Epithelial cell of proximal tubule (primary cell): Measurements from ENCODE around the gene GNG5. TPM values are rescaled to one million over a fixed set of nuclear protein-coding genes. Genes with fewer than 3 reads are reported as not detected.

Experiments used
- DNase-seq: peaks from one replicate; pipeline ENCODE4 v3.0.0-alpha.2; 2011; ENCODE audit warnings: low read depth
- H3K4me3 ChIP-seq: 2 replicates; pipeline ENCODE4 v1.5.1; 2011; ENCODE audit warnings: low read depth, mild to moderate bottlenecking, low read length
- total RNA-seq: library from RNA; depleted of rRNA; stranded (reverse); fragments of >200 nt; gene quantifications from 2 replicates; pipeline ENCODE4 v1.2.3, GENCODE V29; 2015
- TF ChIP-seq, protein P1 (sequence below): conservative IDR thresholded peaks from 2 replicates; pipeline ENCODE4 v1.5.1; 2012; ENCODE audit warnings: low read depth, mild to moderate bottlenecking, low read length

The GNG5 gene
- total RNA-seq, 1 donor from 2014 or later: 109 TPM

DNA sequence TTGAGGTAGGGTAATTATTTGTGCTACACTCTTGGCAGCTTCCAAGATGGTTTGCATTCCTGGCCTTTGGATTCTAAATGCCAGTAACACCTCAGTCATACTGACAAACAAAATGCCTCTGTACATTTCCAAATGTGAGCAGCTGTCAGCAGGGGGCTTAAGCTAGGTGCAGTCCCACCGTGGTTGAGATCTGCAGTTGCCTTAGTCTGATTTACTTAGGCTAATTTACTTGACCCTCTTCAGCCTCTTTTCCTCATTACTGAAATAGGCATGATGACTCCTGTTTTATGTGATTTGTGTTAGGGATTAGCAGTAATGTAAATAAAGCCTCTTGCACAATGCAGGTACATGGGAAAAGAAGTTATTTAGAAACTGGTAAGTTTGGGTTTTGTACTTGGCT, 13.7 kb downstream of the GNG5 start:
- DNase-seq: no peak
- H3K4me3 ChIP-seq: no peak overlapping the region
- TF ChIP-seq, protein P1, sequence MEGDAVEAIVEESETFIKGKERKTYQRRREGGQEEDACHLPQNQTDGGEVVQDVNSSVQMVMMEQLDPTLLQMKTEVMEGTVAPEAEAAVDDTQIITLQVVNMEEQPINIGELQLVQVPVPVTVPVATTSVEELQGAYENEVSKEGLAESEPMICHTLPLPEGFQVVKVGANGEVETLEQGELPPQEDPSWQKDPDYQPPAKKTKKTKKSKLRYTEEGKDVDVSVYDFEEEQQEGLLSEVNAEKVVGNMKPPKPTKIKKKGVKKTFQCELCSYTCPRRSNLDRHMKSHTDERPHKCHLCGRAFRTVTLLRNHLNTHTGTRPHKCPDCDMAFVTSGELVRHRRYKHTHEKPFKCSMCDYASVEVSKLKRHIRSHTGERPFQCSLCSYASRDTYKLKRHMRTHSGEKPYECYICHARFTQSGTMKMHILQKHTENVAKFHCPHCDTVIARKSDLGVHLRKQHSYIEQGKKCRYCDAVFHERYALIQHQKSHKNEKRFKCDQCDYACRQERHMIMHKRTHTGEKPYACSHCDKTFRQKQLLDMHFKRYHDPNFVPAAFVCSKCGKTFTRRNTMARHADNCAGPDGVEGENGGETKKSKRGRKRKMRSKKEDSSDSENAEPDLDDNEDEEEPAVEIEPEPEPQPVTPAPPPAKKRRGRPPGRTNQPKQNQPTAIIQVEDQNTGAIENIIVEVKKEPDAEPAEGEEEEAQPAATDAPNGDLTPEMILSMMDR: no peak

DNA sequence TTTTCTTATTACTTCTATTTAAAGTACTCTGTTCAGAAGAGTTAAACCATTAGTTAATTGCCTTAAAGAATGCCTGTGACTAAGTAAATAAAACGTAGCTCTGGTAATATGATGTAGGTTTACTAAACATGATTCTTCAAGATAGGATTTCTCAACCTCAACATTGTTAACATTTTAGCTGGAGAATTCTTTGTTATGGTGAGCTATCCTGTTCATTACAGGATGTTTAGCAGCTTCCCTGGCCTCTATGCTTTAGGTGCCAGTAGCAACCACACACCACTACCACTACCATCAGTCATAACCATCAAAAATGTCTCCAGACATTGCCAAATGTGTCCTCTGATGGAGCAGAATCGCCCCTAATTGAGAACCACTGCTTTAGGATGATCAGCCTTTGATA, 16.6 kb downstream of the GNG5 start:
- TF ChIP-seq, protein P1: no peak
- no peak overlapping the region for H3K4me3 ChIP-seq
- DNase-seq: no peak

DNA sequence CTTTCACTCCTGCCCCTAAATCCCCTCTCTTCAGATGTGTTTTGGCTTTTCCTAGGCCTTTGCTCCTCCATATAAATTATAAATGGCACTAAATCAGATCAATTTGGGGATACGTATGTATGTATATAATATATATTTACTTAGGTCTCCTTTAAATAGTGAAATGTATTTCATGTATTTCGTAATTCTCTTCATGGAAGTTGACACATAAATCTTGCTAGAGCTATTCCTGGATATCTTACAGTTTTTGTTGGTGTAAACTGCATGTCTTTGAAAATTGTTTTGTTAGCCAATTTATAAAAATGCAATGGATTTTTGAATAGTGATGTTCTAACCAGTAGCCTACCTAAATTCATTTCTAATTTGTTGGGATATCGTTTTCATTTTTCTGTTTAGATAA, 18.3 kb downstream of the GNG5 start:
- DNase-seq: no peak
- no peak overlapping the region for H3K4me3 ChIP-seq
- TF ChIP-seq, protein P1: no peak

DNA sequence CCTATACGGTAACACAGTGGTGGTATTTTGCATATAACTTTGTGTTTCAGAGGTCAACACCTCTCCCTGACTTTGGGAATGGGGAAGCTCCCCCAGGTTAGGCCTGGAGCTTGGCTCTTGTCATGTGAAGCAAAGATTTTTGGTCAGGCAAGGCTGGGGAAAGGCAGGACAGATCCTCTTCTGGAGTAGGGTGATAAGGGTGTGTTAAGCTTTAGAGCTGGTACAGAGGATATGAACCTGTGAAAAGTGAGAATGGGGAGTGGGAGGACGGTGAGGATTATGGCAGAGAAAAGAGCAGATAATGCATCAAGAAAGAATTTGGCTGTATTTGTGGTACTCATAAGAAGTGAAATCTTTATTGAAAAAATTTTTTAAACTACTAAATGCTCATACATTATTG, 25.1 kb downstream of the GNG5 start:
- no peak for DNase-seq
- TF ChIP-seq, protein P1: no peak
- H3K4me3 ChIP-seq: no peak overlapping the region

DNA sequence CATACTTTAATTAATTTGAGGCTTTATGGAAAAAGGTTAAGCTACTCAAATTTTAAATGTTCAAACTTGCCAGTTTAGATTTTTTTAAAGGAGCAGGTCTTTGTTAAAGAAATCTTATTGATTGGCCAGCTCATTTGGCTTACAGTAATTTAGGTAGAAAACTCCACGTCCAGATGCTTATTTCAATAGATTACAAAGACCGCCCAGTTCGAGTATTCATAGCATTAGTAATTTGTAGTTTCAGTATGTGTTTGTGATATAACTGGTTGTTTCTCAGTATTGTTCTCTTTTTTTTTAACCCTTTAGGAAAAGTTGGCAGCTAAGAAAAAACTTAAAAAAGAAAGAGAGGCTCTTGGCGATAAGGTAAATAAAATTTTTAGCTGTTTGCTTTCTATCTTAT, 25.7 kb downstream of the GNG5 start:
- H3K4me3 ChIP-seq: peak overlapping the region; percentile 78
- no peak for DNase-seq
- TF ChIP-seq, protein P1: no peak

DNA sequence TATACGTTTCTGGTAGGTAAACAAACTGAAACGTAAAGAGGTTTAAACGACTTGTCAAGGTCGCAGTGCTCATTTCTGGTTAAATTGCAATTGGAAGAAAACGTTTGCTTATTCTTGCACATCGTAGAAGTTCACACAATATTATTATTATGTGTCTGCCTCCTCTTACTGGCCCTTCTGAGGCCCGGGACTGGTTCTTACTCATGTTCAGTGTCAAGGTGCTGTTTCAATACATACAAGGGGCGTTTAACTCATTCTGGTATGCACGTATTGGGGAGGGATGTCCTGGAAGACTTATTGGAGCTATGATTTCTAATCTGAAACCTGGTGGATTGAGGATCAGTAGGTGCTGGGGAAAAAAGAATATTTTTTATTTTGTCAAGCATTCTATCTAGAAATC, 26.4 kb downstream of the GNG5 start:
- TF ChIP-seq, protein P1: no peak
- peak overlapping the region; percentile 78 for H3K4me3 ChIP-seq
- no peak for DNase-seq
